ENCODE measurements around the gene GMFB.

GMFB gene

DNA sequence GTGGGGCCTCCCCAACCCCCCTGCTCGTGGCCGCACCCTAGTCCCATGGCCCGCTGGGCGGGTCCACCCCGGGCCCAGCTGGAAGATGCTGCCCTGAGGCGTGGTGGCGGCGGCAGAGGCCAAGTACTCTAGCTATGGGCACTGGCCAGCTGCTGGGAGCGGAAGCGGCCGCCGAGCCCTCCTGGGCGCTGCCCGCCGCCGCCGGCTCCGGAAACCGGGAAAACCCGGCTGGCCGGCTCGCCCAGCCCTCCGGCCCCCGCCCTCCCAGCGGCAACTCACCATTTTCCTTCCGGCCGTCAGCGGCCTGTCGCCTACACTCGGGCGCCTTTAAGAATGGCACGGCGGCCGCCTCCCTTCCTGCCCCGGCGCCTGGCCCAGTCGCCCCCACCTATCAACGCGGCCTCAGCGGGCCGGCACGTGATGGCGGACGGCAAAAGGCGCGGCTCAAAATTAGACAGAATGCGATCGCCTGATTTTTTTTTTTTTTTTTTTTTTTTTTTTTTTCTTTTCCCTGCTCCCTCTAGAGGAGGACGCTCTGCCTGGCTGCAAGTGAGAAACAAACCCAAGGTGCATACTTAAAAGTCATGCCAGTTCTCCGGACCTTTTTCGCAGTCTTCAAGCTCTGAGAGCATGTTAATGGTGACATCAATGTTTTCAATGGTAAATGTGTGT lies at the start of gene GMFB:
GMFB (minus strand) TSS at position 335 of the 672 bp plus-strand sequence; CDS start at position 282, 53 bp downstream.
- DNase-seq, result peak; percentile 94

DNA sequence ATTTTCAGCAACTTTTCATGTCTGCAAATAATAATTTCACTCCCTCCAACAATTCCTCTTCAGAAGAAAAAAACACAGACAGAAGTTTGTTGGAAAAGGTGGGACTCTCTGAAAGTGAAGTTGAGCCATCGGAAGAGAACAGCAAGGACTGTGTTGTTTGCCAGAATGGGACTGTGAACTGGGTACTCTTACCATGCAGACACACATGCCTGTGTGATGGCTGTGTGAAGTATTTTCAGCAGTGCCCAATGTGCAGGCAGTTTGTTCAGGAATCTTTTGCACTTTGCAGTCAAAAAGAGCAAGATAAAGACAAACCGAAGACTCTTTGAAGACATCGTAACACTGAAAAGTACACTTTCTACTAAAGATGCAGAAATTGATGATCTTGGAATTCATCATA lies 49.3 kb upstream of the GMFB start:
- DNase-seq, result no peak

DNA sequence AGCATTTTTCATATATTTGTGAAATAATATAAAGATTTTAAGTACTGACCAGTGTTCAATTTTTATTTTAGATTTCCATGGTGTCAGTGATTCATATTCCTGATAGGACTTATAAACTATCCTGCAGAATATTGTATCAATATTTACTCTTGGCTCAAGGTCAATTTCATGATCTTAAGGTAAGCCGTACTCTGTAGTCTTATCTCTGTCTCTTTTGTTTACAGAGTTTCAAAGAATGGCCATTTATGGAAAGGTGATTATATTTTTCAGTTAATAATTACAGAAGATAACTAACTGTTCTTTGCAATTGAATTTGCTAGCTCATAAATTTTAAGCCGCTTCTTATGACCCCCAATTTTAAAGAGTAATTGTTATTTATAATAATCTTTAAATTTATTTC lies 48.9 kb upstream of the GMFB start:
- no peak for DNase-seq

DNA sequence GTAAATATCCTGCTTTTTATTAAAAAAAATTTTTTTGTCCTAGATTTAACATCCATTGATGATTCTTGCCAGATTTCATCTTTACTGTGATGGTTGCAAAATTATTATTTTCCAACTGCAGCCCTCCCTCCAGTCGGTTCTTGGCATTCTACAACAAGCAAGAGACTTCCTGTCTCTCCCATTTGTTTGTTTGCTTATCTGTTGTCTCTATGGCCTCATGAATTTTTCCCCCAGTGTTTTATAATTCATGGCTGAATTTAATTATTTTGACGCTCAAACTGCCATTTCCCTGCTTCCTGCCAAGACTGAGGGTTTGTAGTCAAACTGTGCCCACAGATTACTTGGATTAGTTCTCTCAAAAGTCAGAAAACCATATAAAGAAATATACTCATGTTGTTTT lies 46.9 kb upstream of the GMFB start:
- no peak for DNase-seq

DNA sequence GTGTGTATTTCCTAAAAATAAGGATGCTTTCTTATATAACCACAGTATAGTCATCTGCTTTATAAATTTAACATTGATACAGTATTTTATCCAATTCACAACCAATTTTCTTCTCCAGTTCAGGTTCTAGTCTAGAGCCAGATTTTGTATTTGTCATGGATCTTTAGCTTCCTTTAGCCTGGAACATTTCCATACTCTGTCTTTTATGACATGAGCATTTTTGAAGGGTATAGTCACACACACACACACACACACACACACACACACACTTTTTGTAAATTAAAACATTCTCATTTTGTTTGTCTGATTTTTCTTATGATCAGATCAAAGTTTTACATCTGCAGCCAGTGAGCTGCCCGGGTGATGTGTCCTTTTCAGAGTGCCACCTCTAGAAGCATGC lies 46.3 kb upstream of the GMFB start:
- DNase-seq, result no peak

DNA sequence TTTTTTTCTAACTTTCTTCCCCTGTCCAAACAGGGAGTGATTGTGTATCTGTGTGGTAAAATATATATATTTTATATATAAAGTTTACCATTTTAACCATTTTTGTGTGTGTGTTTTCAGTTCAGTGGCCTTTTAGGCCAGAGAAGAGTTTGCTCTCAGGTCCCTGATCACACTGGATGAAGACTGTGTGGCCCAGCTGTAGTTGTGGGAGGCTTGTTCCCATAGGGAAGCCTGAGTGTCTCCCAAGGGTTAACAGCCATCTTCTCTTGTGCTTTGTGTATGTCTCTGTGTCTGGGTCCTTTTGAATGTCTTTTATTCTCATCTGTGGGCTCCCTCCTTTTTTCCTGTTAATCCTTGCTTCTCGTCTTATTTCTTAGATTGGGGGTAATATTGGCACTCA lies 44.3 kb upstream of the GMFB start:
- no peak for DNase-seq

DNA sequence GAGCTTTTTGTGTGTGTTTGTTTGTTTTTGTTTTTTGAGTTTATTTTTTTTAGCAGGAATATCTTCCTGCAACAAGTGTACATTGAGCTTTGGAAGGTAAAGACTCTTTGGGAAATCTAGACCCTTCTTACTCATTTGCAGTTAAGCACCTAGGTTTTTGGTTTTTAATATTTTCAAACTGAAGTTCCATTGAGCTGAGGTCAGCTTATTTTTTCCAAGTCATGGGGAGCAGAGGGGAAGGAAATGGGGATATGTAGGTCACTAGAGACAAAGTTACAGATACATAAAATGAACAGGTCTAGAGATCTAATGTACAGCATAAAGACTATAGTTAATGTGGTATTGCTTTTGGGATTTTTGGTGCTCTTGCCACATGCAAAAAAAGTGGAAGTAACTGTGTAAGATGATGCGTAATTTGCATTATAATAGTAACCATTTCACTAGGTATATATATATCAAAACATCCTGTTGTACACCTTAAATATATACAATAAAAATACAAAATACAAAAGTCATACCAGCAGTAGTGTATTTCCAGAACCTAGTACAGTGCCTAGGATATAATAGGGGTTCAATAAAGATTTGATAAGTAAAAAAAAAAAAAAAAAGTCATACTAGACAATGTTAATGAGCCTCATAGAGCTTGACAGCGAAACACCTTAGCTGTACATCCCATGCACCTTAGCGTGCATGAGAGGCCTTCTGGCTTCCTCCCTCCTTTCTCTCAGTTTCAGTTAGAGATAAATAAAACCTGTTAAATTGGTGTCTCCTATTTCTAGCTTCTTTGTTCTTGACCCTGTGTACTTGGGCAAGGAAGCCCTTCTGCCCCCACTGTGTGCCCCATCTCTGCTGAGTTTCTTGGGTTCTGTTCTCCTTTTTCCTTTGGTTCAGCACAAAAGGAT lies 43.6 kb upstream of the GMFB start:
- no peak for DNase-seq

DNA sequence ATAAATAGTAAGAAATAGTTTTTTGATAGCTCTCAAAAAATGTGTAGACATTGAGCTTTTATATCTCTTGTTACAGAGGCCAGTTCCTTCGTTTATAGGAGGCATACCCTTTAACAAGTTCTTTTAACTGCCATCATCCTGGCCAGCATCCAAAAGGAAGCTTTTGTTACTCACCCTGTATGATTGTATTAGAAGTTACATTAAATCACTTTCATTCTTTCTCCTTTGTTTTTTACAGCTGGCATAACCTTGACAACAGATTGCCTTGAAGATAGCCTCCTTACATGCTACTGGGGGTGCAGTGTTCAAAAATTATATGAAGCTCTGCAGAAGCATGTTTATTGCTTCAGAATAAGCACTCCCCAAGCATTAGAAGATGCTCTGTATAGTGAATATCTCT lies 41.0 kb upstream of the GMFB start:
- DNase-seq, result no peak

DNA sequence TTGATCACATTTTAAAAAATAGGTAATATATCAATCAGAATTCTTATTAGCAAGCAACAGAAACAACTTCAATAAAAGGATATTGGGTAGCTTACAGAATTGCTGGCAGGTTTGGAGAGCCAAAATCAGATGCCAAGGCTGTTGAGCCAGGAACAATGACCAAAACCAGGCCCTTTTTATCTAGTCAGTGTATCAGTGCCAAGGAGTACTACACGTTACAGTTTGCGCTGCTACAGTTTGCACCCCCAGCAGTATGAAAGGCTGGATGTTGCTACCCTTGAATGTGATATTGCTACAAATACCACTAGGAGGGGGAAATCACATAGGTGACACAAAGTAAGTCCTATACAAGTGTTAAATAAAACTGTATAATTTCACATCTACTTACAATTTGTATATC lies 40.2 kb upstream of the GMFB start:
- DNase-seq, result no peak

DNA sequence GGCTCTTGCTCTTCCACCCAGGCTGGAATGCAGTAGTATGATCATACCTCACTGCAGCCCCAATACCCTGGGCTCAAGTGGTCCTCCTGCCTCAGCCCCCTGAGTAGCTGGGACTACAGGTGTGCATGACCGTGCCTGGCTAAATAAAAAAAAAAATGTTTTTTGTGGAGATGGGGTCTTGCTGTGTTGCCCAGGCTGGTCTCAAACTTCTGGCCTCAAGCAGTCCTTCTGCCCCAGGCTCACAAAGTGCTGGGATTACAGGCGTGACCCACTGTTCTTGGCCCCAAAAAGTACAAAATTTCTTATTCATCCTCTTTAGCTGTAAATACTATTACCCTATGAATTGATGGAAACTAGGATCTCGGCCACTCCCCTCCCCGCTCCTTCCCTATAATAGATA lies 35.6 kb upstream of the GMFB start:
- no peak for DNase-seq

DNA sequence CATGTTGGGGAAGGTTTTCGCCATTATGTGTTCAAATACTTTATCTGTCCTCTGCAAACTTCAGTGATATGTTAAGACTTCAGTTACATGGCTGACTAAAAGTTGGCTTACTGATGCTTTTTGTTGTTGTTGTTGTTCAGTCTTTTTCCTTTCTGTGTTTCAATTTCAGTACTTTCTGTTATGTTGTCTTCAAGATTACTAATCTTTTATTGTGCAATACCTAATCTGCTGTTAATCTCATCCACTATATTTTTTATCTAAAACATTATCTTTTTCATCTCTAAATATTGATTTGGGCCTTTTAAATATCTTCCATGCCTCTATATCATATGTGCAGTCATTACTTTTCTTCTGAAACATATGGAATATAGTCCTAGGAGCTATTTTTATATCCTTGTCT lies 27.9 kb upstream of the GMFB start:
- DNase-seq, result no peak

DNA sequence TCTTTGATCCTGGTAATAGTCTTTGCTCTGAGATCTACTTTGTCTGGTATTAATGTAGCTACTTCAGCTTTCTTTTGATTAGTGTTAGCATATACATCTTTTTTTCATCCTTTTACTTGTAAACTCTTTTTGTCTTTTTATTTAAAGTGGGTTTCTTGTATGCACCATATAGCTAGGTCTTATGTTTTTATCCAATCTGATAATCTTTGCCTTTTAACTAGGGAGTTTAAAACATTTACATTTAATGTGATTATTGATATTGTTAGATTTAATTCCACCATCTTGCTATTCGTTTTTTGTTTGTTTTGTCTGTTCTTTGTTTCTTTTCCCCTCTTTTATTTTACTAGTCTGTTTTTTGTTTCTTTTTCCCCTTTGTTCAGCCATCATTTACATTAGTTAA lies 26.9 kb upstream of the GMFB start:
- DNase-seq, result no peak

DNA sequence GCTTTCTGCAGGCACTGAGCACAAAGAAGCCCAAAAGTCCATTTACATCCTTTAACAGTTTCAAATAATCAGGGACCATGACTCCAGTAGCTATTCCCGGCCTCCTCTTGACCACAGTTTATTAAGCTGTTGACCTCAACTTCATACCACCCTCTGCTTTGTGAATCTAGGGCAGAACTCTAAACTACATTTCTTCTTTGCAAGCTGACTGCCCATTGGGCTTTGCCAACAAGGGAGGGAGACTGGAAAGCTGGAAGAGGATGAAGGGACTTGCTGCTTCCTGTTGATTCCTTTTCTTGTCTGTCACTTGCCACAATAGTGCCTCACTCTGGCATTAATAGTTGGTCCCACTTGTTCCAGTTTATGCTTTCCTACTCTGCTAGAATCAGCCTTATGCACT lies 23.6 kb upstream of the GMFB start:
- no peak for DNase-seq

DNA sequence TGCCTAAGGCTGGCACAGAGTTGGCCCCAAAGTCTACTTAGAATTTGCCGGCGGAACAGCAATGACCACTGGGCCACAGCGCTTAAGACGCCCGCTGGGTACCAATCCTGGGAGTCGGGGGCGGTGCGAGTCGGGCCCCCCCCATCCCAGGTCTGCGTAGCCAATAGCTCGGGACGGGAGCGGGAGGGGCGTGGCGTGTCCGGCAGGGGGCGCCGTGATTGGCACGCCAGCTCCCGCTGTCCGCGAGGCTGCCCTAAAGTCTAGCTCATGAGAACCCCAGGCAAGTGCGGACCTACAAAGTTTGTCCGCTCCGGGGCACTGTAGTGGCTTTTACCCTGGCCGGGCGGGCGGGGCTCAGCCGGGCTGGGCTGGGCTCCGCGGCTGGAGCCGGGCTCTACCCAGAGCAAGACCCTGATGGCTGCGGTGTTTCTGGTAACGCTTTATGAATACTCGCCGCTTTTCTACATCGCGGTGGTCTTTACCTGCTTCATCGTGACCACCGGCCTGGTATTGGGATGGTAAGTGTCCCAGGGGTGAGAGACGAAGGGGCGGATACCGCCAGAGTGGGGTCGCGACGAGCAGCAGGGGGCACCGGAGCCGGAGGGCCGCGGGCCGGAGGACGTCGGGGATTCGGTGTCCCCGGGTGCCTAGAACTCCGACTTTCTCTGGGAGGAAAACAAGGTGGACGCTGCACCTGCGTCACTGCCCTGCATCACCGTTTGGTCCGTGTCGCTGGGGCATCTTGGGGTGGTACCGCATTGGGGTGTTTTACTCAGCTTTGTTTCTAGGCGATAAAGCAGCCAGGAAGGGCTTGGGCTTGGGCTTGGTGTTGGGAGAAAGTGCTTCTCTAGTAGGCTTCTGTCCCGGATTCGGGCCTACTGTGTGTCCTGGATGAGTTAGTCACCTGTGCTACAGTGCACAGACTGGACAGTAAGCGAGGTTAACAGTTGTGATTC lies 21.0 kb upstream of the GMFB start, which contains the start of gene CGRRF1:
CGRRF1 (plus strand) TSS at position 361 of the 956 bp plus-strand sequence; CDS start at position 415, 54 bp downstream.
- peak; percentile 99 for DNase-seq

DNA sequence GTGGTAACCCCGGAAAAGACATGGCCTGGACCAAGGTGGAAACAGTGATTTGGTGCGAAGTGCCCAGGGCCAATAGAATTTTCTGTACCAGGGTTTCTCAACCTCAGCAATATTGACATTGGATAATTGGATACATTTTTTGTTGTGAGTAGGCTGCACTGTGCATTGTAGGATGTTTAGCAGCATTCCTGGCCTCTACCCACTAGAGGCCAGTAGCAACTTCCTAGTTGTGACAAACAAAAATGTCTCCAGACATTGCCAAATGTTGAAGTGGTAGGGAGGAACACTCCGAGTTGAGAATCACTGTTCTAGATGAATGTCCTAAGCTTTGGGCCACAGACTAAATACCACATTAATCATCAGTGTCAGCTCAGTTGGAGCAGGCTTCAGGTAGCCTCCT lies 14.7 kb upstream of the GMFB start:
- peak; percentile 79 for DNase-seq

DNA sequence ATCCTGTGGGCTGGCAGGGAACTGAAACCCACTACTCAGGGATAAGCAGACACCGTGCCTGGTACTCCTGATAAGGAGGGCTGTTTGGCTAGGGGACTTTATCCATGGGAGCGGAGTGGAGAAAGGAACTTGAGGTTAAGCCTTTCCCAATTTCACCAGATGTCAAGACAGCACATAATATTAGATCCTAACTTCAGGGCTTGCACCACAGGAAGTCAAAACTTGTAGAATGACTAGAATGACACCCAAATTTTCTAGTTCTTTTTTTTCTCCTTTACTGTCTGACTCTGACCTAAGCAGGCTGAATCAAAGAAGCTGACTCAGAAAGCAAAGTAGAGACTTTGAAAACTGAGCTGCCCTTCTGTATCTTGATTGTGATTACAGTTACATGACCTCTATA lies 13.8 kb upstream of the GMFB start:
- peak; percentile 93 for DNase-seq

DNA sequence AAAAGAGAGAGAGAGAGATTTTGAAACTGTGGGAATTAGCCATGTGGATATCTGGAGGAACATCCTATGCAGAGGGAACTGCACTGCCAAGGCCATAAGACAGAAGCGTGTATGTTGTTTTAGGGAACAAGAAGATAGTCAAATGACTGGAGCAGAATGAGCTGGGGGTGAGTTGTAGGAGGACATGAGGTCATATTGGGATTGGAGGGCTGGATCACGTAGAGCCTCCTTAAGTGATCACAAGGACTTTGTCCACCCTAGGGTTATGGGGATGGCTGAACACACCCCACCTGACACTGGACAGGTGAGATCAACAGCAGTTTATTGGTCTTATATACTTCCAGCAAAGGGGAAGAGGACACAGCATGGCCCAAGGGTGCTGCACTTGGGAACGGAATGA lies 12.7 kb upstream of the GMFB start:
- DNase-seq, result peak; percentile 83

DNA sequence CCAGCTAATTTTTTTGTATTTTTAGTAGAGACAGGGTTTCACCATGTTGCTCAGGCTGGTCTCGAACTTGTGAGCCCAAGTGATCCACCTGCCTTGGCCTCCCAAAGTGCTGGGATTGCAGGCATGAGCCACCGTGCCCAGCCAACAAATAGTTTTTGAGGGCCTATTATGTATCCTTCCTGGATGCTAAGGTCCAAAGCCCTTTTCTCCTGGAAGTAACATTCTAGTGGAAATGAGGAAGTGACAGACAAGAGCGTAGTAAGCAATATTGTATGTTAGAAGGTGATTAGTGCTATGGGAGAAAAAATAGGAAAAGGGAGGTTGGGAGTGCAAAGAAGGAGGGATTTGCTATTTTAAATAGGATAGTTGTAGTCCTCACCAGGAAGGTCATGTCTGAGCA lies 12.0 kb upstream of the GMFB start:
- no peak for DNase-seq

DNA sequence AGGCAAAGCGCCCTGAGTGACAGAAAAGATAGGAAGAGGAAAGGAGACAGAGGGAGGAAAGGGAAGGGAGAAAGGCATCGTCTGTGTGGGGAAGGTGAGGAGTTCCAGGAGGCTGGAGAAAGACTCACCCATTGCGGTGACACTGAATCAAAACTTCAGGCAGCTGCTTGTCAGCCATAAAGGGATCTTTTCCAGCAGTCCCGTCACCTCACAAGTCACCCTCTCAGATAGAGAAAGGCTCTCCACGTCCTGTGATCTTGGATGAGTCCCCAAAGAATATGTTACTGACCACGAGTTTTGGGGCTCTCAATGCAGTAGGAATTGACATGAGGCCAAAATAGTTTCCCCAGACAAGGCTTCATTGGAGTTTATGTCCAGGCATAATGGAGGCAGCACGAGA lies 9.8 kb upstream of the GMFB start:
- DNase-seq, result no peak

DNA sequence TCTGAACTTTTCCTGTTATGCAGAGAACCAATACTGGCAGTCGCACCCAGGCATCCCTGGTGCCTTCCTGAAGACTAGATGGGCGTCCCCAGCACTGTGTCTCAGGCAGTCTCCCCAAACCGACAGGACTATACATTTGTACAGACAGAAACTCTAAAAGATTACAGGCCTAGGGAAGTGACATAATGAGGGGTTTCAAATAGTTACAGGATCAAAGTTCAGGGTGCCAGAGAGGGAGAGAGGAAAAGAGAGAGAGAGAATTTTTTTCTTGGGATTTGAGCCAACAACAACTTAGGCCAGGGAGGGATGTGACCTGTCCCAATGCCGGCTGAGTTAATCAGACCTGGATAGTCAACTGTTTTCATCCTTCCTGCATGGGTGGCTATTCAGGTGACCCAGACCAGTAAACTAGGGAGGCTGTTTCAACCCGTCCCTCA lies 9.3 kb upstream of the GMFB start:
- DNase-seq, result no peak

DNA sequence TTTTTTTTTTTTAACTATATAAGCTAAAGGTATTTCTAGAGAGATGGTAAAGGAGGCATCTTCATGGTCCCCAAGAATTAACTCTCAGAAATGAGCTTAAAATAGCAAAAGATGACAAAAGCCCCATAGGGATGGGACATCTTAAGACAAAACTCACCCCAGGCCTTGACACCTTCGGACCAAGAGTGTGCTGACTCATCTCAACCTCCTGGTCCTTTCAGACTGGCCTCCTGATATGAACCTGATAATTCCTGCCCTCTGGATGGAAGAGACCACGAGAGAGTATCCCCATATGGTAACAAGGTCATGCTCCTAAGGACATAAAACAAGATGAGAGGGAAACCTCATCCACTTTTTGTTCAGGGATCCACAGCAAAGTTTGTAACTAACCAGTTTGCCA lies 8.4 kb upstream of the GMFB start:
- no peak for DNase-seq

DNA sequence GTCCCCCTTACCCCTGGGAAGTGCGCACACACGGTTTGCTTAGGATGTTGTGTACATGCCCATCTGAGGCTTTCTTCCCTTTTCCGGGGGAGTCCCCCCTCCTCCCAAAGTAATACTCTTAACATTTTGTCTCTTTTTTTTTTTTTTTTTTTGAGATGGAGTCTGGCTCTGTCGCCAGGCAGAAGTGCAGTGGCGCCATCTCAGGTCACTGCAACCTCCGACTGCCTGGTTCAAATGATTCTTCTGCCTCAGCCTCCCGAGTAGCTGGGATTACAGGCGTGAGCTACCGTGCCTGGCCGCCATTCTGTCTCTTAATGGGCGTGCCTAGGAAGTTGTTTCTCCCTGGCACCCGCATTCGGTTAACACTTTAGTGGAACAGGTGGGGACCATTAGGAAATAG lies 4.5 kb upstream of the GMFB start:
- no peak for DNase-seq
